GM18498 (cell line): ENCODE results near the gene NASP.
"Not testable (repeated sequence)": the region's sequence is repeated elsewhere in the genome, so short reads cannot be mapped to it uniquely, and the experiment has no call there.

ENCODE experiments used
- ATAC-seq: cut with Tn5 transposase; IDR thresholded peaks from one replicate; pipeline ENCODE4 v1.9.1; 2021; ENCODE audit warnings: mild to moderate bottlenecking, moderate library complexity; ENCODE audit not compliant: unreplicated experiment

The NASP gene

DNA sequence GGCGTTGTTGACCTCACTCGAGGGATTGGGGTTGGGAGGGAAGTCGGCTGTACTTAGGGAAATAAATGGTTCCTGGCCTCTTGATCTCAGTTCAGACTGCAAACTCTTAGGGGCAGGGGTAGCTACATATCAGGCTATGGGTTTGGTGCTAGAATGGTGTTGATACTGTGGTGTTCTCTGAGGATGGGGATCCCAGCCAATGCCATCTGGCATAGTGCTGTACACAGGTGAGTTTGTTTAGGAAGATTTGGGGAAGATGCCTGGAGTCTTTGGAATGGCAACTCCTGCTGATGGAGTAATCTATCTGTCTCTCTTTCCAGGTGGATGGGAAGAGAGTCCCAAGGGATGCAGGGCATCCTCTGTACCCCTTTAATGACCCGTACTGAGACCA, 14.3 kb upstream of the NASP start:
- ATAC-seq: no peak

DNA sequence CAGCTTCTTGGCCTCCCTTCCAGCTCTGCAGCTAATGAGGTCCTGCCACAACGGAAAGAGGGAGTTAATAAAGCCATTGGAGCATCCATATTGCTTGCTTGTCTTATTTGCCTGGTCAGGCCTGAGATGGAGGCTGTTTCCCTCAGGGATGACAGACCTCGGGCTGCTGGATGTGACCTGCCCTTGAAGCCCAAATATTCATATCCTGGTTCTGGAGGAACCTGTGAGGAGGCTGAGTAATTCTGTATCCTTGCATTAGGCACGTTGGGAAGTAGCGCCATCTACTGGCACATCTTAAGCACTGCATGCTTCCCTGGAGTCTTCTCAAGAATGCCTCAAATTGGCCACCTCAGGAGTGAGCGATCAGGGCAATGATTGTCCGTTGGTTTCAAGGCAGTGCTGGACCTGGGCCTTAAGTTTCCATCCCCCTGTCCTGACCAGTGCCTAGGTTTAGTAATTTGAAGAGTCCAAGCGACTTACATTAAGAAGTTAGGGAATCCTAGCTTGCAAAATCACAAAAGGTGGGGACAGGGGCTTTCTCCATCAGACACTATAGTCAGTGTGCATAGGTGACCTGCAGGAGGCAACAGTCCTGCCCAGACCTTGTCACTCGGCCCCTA, 13.8 kb upstream of the NASP start:
- no peak for ATAC-seq

DNA sequence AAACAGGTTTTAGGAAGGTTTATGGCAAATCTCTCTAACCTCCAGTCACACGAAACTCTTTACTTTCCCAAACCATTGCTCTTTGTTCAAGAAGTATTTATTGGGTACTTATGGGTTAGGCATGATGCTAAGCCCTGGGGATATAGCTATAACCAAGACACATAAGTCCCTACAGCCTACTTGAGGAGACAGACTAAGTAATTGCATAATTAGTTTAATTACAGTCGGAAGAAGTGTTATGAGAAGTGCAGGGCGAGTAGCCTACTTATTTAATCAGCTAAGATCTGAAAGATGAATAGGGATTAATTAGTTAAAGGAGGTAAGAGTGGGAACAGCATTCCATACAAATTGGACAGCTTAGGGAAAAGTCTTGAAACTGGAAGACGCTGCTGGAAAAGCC, 13.2 kb upstream of the NASP start:
- no peak for ATAC-seq

DNA sequence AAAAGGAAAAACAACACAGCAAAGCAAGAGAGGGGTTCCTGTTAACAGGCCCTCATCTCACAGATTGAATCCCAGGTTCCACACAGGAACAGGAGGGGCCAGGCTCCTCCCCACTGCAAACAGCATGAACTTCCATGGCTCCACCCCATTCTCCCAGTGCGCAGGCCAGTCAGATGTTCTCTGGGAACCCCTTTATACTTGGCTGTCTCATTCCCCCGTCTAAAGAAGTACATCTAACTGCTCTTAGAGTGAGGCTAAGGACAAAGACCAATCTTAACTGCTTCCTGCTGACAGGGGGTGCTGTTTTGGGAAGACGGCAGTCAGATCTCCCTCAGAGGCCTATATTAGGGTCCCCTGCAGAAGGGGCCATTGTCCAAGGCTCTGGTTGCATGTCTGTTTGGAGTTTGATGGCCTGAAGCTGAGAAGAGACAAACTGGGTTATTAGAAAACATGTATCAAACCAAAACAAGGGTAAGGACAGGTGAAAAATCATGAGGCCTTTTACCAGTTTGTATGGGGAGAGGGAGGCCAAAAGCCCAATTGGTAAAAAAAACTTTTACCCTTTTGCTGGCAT, 10.5 kb upstream of the NASP start:
- ATAC-seq: no peak

DNA sequence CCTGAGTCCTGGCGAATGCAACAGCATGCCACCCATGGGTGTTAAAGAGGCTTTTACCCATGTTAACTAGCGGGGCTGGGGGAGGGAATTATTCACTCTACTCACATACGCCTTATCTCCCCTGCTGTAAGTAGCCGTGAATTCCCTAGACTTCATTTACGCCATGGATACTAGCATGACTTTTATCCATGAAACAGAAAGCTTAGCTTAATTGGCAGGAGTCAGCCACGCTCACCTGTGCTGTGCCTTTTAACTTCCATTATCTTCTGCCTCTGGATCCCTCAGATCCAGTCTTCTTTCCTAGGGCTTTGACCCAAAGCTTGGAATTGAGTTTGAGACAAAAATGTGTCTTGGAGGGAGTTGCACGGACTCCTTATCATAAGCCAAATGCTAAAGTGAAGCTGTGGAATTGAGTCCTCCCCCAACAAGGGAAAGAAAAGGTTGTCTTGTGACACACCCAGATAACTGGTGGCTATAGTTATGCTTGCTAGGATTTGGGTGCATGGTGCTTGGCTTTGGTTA, 9.7 kb upstream of the NASP start:
- no peak for ATAC-seq

DNA sequence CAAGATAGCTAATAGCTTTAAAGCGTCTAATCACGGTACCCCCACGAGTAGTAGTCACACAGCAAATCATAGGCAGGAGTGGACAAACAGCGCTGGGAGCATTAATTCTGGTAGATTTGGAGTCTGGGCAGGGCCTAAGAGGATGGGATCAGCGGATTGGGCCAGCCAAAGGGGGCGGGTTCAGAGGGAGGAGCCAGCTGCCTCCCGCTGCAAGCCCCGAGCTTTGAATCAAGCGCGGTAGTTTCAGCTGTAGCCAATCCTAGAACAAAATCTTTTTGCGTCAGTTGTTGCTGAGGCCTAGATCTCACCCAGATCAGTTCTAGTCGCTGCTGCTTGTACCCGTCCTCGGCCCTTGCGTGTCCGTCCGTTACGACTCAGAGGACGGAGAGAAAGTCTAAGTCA, 576 bp upstream of the NASP start:
- ATAC-seq: peak; percentile 76

DNA sequence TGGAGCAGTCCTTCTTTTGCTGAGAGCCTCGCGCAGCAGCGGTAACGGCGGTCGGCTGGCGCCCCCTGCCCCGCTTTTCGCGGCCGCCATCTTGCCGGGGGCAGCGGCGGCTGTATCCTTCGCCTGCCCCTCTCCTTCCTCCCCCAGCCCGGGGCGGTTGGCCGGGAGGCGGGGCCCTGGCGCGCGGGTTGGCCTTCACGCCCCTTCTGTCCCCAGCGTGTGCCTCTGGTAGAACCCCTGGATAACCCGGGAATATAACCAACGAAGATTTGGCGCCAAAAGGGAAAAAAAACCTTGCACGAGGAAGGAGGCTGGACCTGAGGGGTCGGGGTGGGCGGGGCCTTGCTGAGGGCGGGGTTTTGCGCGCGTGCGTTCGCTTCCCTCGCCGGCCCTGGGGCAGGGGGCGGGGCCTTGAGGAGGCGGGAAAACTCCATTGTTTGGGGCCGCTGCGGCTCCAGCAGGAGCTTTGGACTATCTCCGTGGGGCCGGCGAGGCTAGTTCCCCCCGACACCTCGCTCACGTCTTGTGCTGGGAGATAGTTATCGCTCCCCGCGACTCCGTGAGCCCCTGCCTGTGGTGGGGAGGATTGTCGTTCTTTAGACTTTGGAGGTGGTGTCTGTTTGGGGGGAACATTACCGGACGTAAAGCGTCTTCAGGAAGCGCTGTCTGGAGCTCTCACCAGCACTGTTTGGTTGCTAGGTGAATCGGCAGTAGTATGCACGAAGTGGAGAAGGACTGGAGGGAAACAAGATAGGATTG, 689 bp downstream of the NASP start:
- ATAC-seq: peak; percentile 33

DNA sequence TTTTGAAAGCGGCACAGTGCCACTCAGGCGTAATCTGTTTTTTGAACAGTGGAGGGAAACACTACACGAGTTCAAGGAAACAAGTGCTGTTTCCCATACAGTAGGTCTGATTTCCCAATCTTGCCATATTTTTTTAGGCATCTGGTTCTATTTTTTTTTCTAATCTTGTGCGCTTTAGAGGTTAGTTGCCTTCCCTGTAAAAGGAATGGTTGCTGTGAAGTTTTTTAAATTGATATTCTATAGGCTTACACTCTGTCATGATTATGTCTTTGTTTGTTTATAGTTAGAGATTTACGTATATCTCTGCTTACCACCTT, 1.2 kb downstream of the NASP start:
- ATAC-seq: no peak

DNA sequence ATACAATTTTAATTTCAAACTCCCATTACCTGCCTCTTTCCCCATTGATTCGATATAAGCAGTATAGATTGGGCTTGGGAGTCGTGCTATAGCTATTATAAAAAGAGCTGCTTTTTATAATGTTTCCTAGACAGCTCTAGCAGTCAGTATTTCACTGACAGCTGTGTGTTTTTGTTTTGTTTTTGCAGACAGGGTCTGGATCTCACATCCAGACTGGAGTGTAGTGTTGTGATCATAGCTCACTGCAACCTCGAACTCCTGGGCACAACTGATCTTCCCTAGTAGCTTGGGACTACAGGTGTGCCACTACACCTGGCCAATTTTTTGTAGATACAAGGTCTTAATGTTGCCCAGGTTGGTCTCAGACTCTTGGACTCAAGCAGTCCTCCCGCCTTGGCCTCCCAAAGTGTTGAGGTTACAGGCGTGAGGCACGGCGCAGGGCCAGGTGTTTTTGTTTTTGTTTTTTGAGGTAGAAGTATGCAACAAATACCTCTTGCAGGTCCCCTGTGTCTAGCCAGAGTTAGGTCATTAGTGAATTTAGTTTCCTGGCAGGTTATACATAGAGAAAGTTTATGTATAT, 1.7 kb downstream of the NASP start:
- ATAC-seq: no peak

DNA sequence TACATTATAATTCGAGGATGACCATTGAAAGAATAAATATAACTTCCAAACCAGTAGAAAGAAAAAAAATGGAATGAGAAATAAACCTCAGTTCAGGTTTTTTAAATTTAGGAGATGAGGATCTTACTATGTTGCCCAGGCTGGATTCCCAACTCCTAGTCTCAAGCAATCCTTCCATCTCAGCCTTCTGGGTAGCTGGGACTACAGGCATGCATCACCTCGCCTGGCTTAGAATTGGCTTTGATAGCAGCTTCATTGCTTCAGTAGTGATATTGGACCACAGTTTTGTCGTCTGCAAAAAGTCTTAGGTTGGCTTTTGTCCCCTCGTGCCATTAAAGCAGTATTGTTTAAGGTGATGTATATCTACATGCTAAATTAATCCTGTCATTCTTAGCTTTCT, 2.9 kb downstream of the NASP start:
- no peak for ATAC-seq

DNA sequence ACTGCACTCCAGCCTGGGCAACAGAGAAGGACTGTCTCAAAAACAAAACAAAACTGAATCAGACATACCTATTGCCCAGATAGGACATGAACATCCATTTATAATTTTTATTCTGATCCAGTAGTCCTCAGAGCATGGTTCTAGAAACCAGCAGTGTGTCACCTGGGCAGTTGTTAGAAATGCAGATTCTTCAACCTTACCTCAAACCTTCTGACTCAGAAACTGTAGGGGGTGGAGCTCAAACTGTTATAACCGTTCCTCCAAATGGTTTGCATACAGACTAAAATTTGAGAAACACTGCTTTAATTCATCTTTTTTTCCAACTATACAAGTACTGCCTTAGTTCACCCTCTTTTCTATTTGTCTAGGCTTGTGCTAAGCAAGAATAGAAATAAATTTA, 6.0 kb downstream of the NASP start:
- no peak for ATAC-seq

DNA sequence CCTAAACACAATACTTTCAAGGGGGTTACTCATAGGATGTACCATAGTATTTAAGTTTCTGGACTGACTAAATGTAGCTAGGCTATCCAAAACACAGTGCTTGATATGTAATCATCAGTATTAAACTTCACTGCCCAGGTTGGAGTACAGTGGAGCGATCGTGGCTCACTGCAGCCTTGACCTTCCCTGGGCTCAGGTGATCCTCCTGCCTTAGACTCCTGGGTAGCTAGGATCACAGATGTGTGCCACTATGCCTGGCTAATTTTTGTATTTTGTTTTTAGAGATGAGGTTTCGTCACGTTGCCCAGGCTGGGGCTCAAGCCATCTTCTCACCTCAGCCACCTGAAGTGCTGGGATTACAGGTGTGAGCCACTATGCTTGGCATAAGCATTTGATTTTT, 10.6 kb downstream of the NASP start:
- ATAC-seq: no peak

DNA sequence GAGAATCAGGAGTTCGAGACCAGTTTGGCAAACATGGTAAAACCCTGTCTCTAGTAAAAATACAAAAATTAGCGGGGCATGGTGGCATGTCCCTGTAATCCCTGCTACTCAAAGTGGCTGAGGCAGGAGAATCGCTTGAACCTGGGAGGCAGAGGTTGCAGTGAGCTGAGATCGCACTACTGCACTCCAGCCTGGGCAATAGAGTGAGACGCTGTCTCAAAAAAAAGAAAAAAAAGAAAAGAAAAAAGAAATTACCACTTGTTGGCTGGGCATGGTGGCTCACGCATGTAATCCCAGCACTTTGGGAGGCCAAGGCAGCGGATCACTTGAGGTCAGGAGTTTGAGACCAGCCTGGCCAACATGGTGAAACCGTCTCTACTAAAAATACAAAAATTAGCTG, 12.9 kb downstream of the NASP start:
- ATAC-seq: not testable (repeated sequence)

DNA sequence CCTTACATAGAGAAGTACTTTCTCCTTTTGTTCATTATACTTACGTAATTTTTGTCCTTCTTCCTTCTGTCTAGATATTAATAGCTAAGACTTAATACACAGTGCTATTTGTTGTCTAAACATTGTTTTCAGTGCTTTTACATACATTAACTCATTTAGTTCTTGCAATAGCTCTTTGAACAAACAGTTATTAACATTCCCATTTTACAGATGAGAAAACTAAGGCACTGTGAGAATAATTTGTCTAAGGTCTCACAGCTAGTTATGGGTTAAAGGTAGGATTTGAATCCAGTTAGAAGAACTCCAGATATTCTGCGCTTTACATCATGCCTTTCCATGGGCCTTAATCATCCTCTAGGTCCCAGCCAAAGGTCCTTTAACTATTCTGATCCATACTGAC, 20.4 kb downstream of the NASP start:
- ATAC-seq: no peak

DNA sequence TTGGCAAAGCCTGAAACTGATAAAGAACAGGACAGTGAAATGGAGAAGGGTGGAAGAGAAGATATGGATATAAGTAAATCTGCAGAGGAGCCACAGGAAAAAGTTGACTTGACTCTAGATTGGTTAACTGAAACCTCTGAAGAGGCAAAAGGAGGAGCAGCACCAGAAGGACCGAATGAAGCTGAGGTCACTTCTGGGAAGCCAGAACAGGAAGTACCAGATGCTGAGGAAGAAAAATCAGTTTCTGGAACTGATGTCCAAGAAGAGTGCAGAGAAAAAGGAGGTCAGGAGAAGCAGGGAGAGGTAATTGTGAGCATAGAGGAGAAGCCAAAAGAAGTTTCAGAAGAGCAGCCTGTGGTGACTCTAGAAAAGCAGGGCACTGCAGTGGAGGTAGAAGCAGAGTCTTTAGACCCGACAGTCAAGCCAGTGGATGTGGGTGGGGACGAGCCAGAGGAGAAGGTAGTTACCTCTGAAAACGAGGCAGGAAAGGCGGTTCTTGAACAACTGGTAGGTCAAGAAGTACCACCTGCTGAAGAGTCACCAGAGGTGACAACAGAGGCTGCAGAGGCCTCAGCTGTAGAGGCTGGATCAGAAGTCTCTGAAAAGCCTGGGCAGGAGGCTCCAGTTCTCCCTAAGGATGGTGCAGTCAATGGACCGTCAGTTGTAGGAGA, 23.7 kb downstream of the NASP start:
- ATAC-seq: no peak

DNA sequence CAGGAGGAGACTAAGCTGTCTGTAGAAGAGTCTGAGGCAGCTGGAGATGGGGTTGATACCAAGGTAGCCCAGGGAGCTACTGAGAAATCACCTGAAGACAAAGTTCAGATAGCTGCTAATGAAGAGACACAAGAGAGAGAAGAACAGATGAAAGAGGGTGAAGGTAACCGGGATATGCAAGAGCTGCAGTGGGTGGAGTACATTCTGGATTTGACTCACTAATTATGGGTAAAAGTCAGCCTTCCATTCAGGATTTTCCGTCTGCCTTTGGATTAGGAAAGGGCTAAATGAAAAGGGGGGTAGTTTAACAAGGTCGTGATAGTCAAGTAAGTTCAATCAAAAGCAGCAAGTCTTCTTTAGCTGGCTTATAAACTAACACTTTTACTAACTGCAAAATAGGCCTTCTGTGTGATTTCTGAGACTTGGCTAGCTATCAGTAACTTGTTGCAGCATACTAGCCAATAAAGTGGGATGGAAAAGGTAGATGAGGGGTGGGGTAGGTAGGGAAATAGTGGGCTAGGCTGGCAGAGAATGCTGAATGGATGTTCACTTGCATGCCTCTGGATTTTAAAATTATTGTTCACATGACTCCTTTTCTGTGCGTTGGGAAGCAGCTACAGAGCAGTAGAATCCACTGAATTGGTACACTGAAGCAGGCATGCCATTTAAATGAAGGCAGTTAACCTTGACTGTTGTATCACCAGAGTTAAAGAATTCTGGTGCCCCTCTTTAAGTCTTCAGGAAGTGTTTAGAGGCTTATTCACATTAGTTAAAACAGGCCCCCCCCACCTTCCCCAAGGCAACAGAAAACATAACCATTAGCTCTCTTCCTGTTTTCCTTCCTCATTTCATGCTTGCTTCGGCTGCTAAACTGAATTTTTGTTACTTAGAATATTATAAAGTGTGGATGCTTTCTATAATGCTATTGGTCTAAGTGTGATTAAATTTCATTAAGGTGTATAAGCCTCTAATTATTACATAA, 24.6 kb downstream of the NASP start:
- ATAC-seq: no peak

DNA sequence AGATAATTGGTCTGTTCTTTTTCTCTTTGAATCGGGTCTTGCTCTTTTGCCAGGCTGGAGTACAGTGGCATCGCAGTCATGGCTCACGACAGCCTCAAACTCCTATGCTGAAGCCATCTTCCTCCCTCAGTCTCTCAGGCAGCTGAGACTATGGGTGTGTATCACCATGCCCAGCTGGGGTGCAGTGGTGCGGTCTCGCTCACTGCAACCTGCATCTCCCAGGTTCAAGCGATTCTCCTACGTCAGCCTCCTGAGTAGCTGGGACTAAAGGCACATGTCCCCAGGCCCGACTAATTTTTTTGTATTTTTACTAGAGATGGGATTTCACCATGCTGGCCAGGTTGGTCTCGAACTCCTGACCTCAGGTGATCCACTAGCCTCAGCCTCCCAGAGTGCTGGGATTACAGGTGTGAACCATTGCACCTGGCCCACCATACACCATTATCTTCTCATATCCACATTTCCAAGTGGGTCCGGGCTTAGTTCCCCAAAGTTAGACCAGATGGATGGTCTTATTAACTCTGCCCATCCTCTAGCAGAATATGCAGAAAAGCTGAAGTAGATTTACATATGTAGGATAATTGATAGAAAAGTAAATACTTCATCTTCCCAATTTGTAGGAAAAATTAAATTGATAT, 26.9 kb downstream of the NASP start:
- no peak for ATAC-seq

DNA sequence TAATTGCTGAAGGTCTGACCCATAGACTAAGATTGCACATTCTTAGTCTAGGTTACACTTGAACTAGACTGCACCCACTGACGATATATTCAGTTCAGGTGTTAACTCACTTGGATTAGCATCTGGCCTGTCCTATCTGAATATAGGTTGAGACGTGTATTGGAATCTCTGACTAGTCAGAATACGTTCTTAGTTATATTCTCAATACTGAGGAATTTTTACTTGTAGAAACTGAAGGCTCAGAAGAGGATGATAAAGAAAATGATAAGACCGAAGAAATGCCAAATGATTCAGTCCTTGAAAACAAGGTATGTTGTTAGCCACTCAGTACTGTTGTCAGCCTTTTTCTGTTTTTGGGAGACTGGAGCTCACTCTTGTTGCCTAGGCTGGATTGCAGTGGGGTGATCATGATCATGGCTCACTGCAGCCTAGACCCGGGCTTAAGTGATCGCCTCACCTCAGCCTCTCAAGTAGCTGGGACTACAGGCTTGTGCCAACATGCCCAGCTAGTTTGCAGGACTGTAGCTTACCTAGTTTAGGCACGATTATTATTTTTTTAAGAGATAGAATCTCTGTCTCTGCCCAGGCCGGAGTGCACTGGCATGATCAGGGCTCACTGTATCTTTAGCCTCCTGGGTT, 29.2 kb downstream of the NASP start:
- ATAC-seq: no peak

DNA sequence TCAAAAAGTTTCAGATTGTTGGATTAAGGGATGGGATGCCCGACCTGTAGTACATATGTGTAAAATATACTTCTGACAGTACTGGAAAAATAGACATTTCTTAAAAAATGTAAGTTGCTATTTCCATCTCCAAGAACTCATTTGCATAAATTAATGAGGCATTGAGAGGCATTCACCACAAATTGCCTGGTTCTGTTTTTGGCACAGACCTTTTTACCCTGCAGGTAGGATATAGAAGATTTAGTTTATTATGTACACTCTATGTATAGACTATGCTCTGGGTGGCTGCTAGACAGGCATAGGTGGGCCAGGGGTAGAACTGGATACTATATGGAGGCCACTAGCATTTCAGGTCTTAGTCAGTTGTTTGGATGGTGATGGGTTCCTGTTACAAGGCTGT, 32.0 kb downstream of the NASP start:
- ATAC-seq: no peak
